K562 (cell line): ENCODE data around the gene KLK6. TPM values are rescaled to one million over a fixed set of nuclear protein-coding genes. Genes with fewer than 3 reads are reported as not detected.

ENCODE experiments used
- ATAC-seq: fragments of 200-7000 bp; cut with Tn5 transposase; 3 replicates; pipeline ENCODE4 v1.9.1; 2020; ENCODE audit warnings: moderate library complexity
- BruUV-seq: library from RNA; stranded (reverse); fragments of 400-500 nt; replicated peaks from 2 replicates; lab custom pipeline; 2021; lab: Mats Ljungman, UMichigan
- CTCF ChIA-PET: fragments of 300-600 bp; formaldehyde crosslinking; extraction: SDS; loops from one replicate; lab custom pipeline; 2021; ENCODE audit warnings: low intra/inter-chr PET ratio; lab: Yijun Ruan, JAX
- POLR2A ChIA-PET: fragments of 300-600, 350-650 bp; sonication (Branson Sonifier 250); formaldehyde crosslinking; extraction: SDS; loops from one replicate; lab custom pipeline; 2021; ENCODE audit warnings: antibody characterized with exemption, inconsistent platforms; lab: Yijun Ruan, JAX
- DNase-seq, 4 experiments: peaks; one replicate each; pipeline versions ENCODE4 v3.0.0 to v3.0.0-alpha.2; 2011 to 2018; ENCODE audit warnings: low spot score in 3 of 4, mixed read lengths in 3 of 4; ENCODE audit errors: extremely low read depth in 1 of 4
- FAIRE-seq: peaks from 2 replicates; lab custom pipeline; 2011; peaks lifted over from hg19 to GRCh38; lab: Jason Lieb, UNC
- H2AFZ ChIP-seq: 2 replicates; pipeline ENCODE4 v1.6.0; 2011; ENCODE audit warnings: low read depth, low read length, control low read depth, inconsistent platforms
- H3K27ac ChIP-seq: fragments of 200-600 bp; 3 replicates; pipeline ENCODE4 v1.8.0; 2011; ENCODE audit warnings: low read depth, mild to moderate bottlenecking, control low read depth, inconsistent platforms, low read length, moderate library complexity, mixed read lengths; ENCODE audit errors: extremely low read depth
- H3K27me3 ChIP-seq, 2 experiments: fragments of 300-600 bp in 1 of 2; 2 replicates in 1 of 2; 3 replicates in 1 of 2; pipeline versions ENCODE4 v1.6.0 to v1.8.0; 2011; ENCODE audit warnings: inconsistent platforms in 2 of 2, low read length in 2 of 2, mild to moderate bottlenecking in 1 of 2, mixed read lengths in 1 of 2, moderate library complexity in 1 of 2; ENCODE audit not compliant: control insufficient read depth in 2 of 2, insufficient read depth in 2 of 2
- H3K36me3 ChIP-seq: fragments of 300-600 bp; 3 replicates; pipeline ENCODE4 v1.8.0; 2011; ENCODE audit warnings: mild to moderate bottlenecking, low read length, inconsistent platforms; ENCODE audit not compliant: control insufficient read depth, insufficient read depth
- H3K4me1 ChIP-seq, 2 experiments: fragments of 200-600 bp in 1 of 2; replicated peaks in 1 of 2; 2 replicates in 1 of 2; 3 replicates in 1 of 2; pipeline versions ENCODE4 v1.5.1 to v1.8.0; 2011; ENCODE audit warnings: inconsistent platforms in 2 of 2, low read length in 2 of 2, mild to moderate bottlenecking in 1 of 2, mixed read lengths in 1 of 2, moderate library complexity in 1 of 2; ENCODE audit not compliant: control insufficient read depth in 2 of 2, insufficient read depth in 2 of 2
- H3K4me2 ChIP-seq: 2 replicates; pipeline ENCODE4 v1.6.1; 2011; ENCODE audit warnings: low read length, control low read depth, inconsistent platforms, mixed read lengths; ENCODE audit not compliant: insufficient read depth
- H3K4me3 ChIP-seq: fragments of 200-600 bp; sonication (generic), shearing (Covaris generic); 2 replicates; pipeline ENCODE4 v1.5.1; 2016; ENCODE audit warnings: control low read depth, inconsistent platforms
- H3K79me2 ChIP-seq: fragments of 200-600 bp; 3 replicates; pipeline ENCODE4 v1.8.0; 2011; ENCODE audit warnings: low read length, inconsistent platforms; ENCODE audit not compliant: control insufficient read depth, insufficient read depth
- H3K9ac ChIP-seq, 2 experiments: 2 replicates each; pipeline versions ENCODE4 v1.6.0 to v1.6.1; 2011; ENCODE audit warnings: low read depth in 2 of 2, low read length in 2 of 2, control low read depth in 1 of 2, inconsistent platforms in 1 of 2, mild to moderate bottlenecking in 1 of 2, mixed read lengths in 1 of 2; ENCODE audit not compliant: insufficient read depth in 1 of 2
- H3K9me1 ChIP-seq: one replicate; pipeline ENCODE4 v1.6.0; 2011; ENCODE audit warnings: inconsistent platforms, mild to moderate bottlenecking, low read length, moderate library complexity; ENCODE audit not compliant: control insufficient read depth, insufficient read depth
- H3K9me3 ChIP-seq: replicated peaks from 2 replicates; pipeline ENCODE4 v1.5.1; 2011; ENCODE audit warnings: low read depth, low read length, inconsistent platforms; ENCODE audit not compliant: control insufficient read depth, insufficient read depth
- H4K20me1 ChIP-seq: replicated peaks from 2 replicates; pipeline ENCODE4 v1.6.1; 2011; ENCODE audit warnings: low read length, inconsistent platforms, mixed read lengths; ENCODE audit not compliant: control insufficient read depth, insufficient read depth
- EWSR1 ChIP-seq: fragments of 450-650 bp; IDR thresholded peaks from 2 replicates; pipeline ENCODE4 v1.6.1; 2018; ENCODE audit warnings: borderline replicate concordance, mild to moderate bottlenecking, low read depth, moderate library complexity; ENCODE audit not compliant: partially characterized antibody
- FOXP4 ChIP-seq: sonication (generic); formaldehyde crosslinking; IDR thresholded peaks from 2 replicates; pipeline ENCODE4 v1.8.0; 2022; ENCODE audit warnings: mild to moderate bottlenecking, missing genetic modification reagents, borderline replicate concordance
- POLR2G ChIP-seq: fragments of 200-400 bp; formaldehyde crosslinking; IDR thresholded peaks from 2 replicates; pipeline ENCODE4 v1.6.1; 2017; ENCODE audit warnings: low read depth, mild to moderate bottlenecking, antibody characterized with exemption, low read length, moderate library complexity
- POLR2H ChIP-seq: IDR thresholded peaks from 2 replicates; pipeline ENCODE4 v1.6.1; 2016; ENCODE audit warnings: missing genetic modification characterization, low read depth, mild to moderate bottlenecking, control low read depth, missing compliant biosample characterization, moderate library complexity
- ZFPM2 ChIP-seq: fragments of 250-450 bp; sonication (Bioruptor Pico); IDR thresholded peaks from 2 replicates; pipeline ENCODE4 v1.5.1; 2022; ENCODE audit warnings: mild to moderate bottlenecking
- ZNF143 ChIP-seq: sonication (generic); formaldehyde crosslinking; IDR thresholded peaks from 2 replicates; pipeline ENCODE4 v1.9.0; 2022; ENCODE audit warnings: mild to moderate bottlenecking, missing genetic modification reagents
- ZNF239 ChIP-seq: fragments of 250-450 bp; sonication (Bioruptor Pico); IDR thresholded peaks from 2 replicates; pipeline ENCODE4 v1.4.0; 2020; ENCODE audit warnings: mild to moderate bottlenecking
- ZNF407 ChIP-seq: fragments of 450-650 bp; IDR thresholded peaks from 2 replicates; pipeline ENCODE4 v1.6.1; 2016; ENCODE audit warnings: low read depth
- ZNF561 ChIP-seq: fragments of 450-650 bp; formaldehyde crosslinking; conservative IDR thresholded peaks from 2 replicates; pipeline ENCODE4 v1.4.0; 2020; ENCODE audit warnings: mild to moderate bottlenecking, moderate library complexity
- ZNF780A ChIP-seq: fragments of 250-450 bp; sonication (Bioruptor Pico); IDR thresholded peaks from 2 replicates; pipeline ENCODE4 v1.5.0; 2021; ENCODE audit warnings: mild to moderate bottlenecking
- WGBS: fragments of 100-300 bp; shearing (Covaris generic); methylation state at CpG from one replicate; pipeline ENCODE4 v1.1.6; 2016; ENCODE audit warnings: low coverage, mixed read lengths; ENCODE audit not compliant: insufficient coverage; ENCODE audit errors: missing lambda C conversion rate; 5-methylcytosine and 5-hydroxymethylcytosine counted together
- in situ Hi-C: fragments of 300-500 bp; cut with MboI; formaldehyde crosslinking; loops from 4 replicates; pipeline ENCODE4 v1.15.0; 2018; ENCODE audit warnings: inconsistent platforms, mixed read lengths
- intact Hi-C: fragments of 100-400 bp; cut with micrococcal nuclease; formaldehyde crosslinking; loops from 2 replicates; pipeline ENCODE4 v1.14.2; 2022
- polyA plus RNA-seq, 8 experiments: library from polyadenylated mRNA; depleted of rRNA in 4 of 8; stranded (reverse) in 5 of 8; unstranded in 3 of 8; fragments of >200 nt; fragmentation: Nextera tagmentation in 2 of 8; fragmentation: Illumina TruSeq in 1 of 8; extraction: Ambion mirVana in 2 of 8; extraction: Trizol in 1 of 8; gene quantifications; 2 replicates each; pipeline versions ENCODE4 v1.2.1 to v1.2.3, GENCODE V29; 2011 to 2014; ENCODE audit warnings: inconsistent platforms in 1 of 8, missing spikeins in 1 of 8
- total RNA-seq, 7 experiments: library from RNA; depleted of rRNA in 6 of 7; stranded (reverse); fragments of >200 nt in 6 of 7; fragmentation: Illumina TruSeq in 2 of 7; extraction: Trizol in 2 of 7; gene quantifications; 2 replicates each; pipeline versions ENCODE4 v1.2.1 to v1.2.3, GENCODE V29; 2011 to 2021; ENCODE audit warnings: low replicate concordance in 1 of 7
- TF ChIP-seq, protein P1 (sequence below): sonication (generic); formaldehyde crosslinking; IDR thresholded peaks from 2 replicates; pipeline ENCODE4 v1.8.0; 2022; ENCODE audit warnings: mild to moderate bottlenecking, missing genetic modification reagents

The KLK6 gene
- total and polyA plus RNA-seq, 9 of the 15 experiments (the other 6 are each of a cell fraction or from before 2014, with no cell fraction given): not detected

DNA sequence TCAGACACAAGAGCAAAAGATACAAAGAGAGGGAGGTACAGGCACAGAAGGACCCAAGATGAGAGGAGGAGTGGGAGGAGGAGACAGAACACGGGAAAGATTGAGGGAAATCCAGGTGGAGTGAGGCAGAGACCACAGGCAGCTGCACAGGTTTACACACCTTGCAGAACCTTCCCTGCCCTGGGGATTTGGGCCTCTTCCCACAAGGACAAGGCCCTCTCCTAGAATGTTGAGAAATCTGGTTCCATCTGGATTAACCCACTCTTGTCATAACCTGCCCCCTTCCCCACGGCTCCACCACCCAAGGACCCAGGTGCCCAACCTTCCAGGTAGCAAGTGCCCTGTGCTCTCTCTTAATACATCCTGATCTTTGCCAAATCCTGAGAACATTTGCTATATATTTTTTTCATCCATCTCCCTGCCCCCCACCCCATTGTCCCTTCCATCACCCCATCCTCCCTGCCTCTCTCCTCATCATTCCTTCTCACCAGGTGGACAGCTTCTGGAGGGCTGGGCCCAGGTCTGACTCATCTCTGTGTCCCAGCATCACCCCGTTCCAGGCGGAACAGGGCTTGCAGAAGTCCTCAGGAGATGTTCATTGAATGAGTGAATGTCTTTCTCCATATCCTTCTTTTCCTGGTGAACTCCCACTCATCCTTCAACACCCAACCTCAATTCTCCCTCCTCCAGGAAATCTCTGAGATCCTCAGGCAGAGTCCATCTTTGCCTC, 40.8 kb upstream of the KLK6 start:
- Histone ChIP-seq H3K4me3 (no peak overlapping the region), H3K4me2 (no peak overlapping the region), H3K27ac (no peak overlapping the region), H2AFZ (no peak overlapping the region), H3K4me1 (no peaks in the 10 kb centered on the region), H4K20me1 (peaks cover 2% of the 10 kb centered on the region; the same call in 1 of the 2 replicates), H3K9me1 (no peaks in the 10 kb centered on the region), H3K9ac (no peak overlapping the region), H3K9me3 (no peaks in the 10 kb centered on the region), H3K27me3 (peaks cover 8 to 53% of the 10 kb centered on the region in 2 experiments; a peak in 4 of 5 replicates), H3K79me2 (no peaks in the 10 kb centered on the region), H3K36me3 (no peaks in the 10 kb centered on the region)
- no peak for DNase-seq
- BruUV-seq: no TSS peak
- intact Hi-C loops (no loop called here), in situ Hi-C loops (no loop called here)
- POLR2A ChIA-PET: no interaction called here
- FAIRE-seq: no peak
- ATAC-seq: no peak
- CTCF ChIA-PET: no interaction called here
- WGBS: 0% methylated on average over 3 of the region's 4 CpGs
- TF ChIP-seq POLR2G: no peak
- TF ChIP-seq ZNF561 (CRISPR knock-in tag): no peak
- no peak for TF ChIP-seq POLR2H
- TF ChIP-seq, protein P1, sequence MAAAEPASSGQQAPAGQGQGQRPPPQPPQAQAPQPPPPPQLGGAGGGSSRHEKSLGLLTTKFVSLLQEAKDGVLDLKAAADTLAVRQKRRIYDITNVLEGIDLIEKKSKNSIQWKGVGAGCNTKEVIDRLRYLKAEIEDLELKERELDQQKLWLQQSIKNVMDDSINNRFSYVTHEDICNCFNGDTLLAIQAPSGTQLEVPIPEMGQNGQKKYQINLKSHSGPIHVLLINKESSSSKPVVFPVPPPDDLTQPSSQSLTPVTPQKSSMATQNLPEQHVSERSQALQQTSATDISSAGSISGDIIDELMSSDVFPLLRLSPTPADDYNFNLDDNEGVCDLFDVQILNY (CRISPR knock-in tag): no peak
- no peak for TF ChIP-seq EWSR1
- no peak for TF ChIP-seq FOXP4 (CRISPR knock-in tag)
- TF ChIP-seq ZNF239 (CRISPR knock-in tag): no peak
- TF ChIP-seq ZNF407: no peak
- TF ChIP-seq ZNF780A (CRISPR knock-in tag): no peak
- no peak for TF ChIP-seq ZFPM2
- no peak for TF ChIP-seq ZNF143 (CRISPR knock-in tag)
